ENCODE data around the gene ICAM1.
A peak's percentile ranks its signal among the peaks of the same experiment; 100 is the strongest.

Gene ICAM1

GRCh38 chr19:10295305-10295846 is 24.5 kb downstream of the ICAM1 start:
- DNase-seq = no peak

- DNase-seq = no peak
Observed at GRCh38 chr19:10295847-10296591, 25.1 kb downstream of the ICAM1 start.

- no peak for DNase-seq
Observed at GRCh38 chr19:10299545-10300458, 28.9 kb downstream of the ICAM1 start.

GRCh38 chr19:10305139-10305806 is 34.4 kb downstream of the ICAM1 start:
- no peak for DNase-seq

GRCh38 chr19:10306327-10306726 is 35.4 kb downstream of the ICAM1 start:
- DNase-seq = no peak

- no peak for DNase-seq
Observed at GRCh38 chr19:10309423-10309822, 38.5 kb downstream of the ICAM1 start, which contains the start of gene ZGLP1. Gene ZGLP1 (minus strand): TSS chr19:10309815.

- DNase-seq = peak; percentile 91
Observed at GRCh38 chr19:10315335-10316214, 44.7 kb downstream of the ICAM1 start, which contains the start of gene FDX2. Gene FDX2 (minus strand): TSS chr19:10316015. CDS start chr19:10315996, 19 bp downstream.

GRCh38 chr19:10316229-10317044 is 45.5 kb downstream of the ICAM1 start:
- DNase-seq = no peak

GRCh38 chr19:10317045-10317856 is 46.3 kb downstream of the ICAM1 start:
- no peak for DNase-seq

- no peak for DNase-seq
Observed at GRCh38 chr19:10317857-10318462, 47.0 kb downstream of the ICAM1 start.

GRCh38 chr19:10318807-10319682 is 48.1 kb downstream of the ICAM1 start:
- DNase-seq = no peak

- DNase-seq = no peak
Observed at GRCh38 chr19:10320602-10321416, 49.9 kb downstream of the ICAM1 start.

- DNase-seq = no peak
Observed at GRCh38 chr19:10321417-10321797, 50.5 kb downstream of the ICAM1 start.

GRCh38 chr19:10321874-10322835 is 51.2 kb downstream of the ICAM1 start:
- DNase-seq = no peak

GRCh38 chr19:10325732-10326131 is 54.8 kb downstream of the ICAM1 start:
- no peak for DNase-seq

GRCh38 chr19:10327793-10328192 is 56.9 kb downstream of the ICAM1 start:
- no peak for DNase-seq
